Measurements from ENCODE around the gene RTL5.
A peak's percentile ranks its signal among the peaks of the same experiment; 100 is the strongest.

RTL5 gene

DNA sequence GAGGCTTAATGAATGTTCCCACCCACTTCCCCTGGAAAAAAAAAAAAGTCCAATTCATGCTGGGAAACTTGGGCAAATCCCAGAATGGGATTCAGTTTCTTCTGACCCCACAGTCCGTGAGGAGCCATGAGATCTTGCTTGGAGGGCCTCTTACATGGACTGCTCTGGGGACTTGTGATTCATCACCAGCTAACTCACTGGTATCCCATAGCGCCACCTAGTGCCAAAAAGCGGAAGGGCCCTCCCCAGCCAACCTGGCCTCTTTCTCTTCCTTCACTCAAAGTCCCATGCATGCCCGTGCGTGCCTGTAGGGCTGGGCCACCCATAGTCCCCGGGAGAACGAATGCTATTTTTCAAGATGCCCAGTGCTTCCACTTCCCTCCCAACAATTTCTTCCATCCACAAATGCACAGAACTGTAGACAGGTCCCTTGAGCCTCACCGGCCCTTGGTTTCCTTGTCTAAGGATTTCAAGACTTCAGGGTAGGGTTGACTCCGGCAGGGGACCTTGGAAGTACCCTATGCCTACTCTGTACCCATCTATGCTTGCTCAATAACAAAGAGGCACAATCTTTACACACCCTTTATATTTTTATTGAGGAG is 5.1 kb downstream of the RTL5 start:
- no peak overlapping the region for H4K8ac ChIP-seq (ENCODE audit: low read length)
- peak overlapping the region in 1 of 2 experiments; percentile 75 for H3K4ac ChIP-seq (ENCODE audit: low read depth in 1 of 2, low read length in 2 of 2)
- H3K14ac ChIP-seq (ENCODE audit: low read length in 2 of 2) = no peak overlapping the region
- peak overlapping the region; percentile 20 for H3K27ac ChIP-seq (ENCODE audit: low read length, poor library complexity, severe bottlenecking)
- no peak overlapping the region for H3K4me3 ChIP-seq (ENCODE audit: insufficient read depth in 1 of 2, low read depth in 1 of 2, low read length in 2 of 2)
- H3K23ac ChIP-seq (ENCODE audit: low read length in 2 of 2) = no peak overlapping the region
- peak; percentile 92 for DNase-seq
- no peaks in the 10 kb centered on the region for H3K9me3 ChIP-seq (ENCODE audit: control insufficient read depth, low read length)
- no peak overlapping the region for H2AFZ ChIP-seq (ENCODE audit: low read depth, low read length)
- H3K4me1 ChIP-seq (ENCODE audit: control insufficient read depth, insufficient read depth, low read depth, low read length) = peaks cover 26% of the 10 kb centered on the region
- H3K4me2 ChIP-seq (ENCODE audit: low read length, poor library complexity, severe bottlenecking) = no peak overlapping the region
- peaks cover 0 to 5% of the 10 kb centered on the region in 2 experiments for H3K36me3 ChIP-seq (ENCODE audit: control insufficient read depth in 1 of 2, insufficient read depth in 2 of 2, low read depth in 1 of 2, low read length in 2 of 2)
- 13% methylated on average over 8 of the region's 9 CpGs for WGBS
- H3K27me3 ChIP-seq (ENCODE audit: control insufficient read depth in 1 of 2, insufficient read depth in 1 of 2, low read length in 2 of 2) = peaks cover 0 to 52% of the 10 kb centered on the region in 2 experiments
- no peak overlapping the region for H2AK5ac ChIP-seq (ENCODE audit: low read length, severe bottlenecking)
- H3K18ac ChIP-seq (ENCODE audit: low read depth in 1 of 2, low read length in 2 of 2) = peak overlapping the region; percentile 57 to 95
- no peak overlapping the region for H2BK15ac ChIP-seq (ENCODE audit: low read depth, poor library complexity, severe bottlenecking)
- no peak overlapping the region for H2BK120ac ChIP-seq (ENCODE audit: low read depth, low read length)
- no peak overlapping the region for H2BK5ac ChIP-seq (ENCODE audit: low read depth, low read length, poor library complexity, severe bottlenecking)
- no peak overlapping the region for H4K91ac ChIP-seq (ENCODE audit: low read length)
- peak overlapping the region; percentile 48 for H3K9ac ChIP-seq (ENCODE audit: low read length)
- H2BK12ac ChIP-seq (ENCODE audit: low read length in 2 of 2) = peak overlapping the region in 1 of 2 experiments; percentile 54
- H3K79me1 ChIP-seq (replicated peaks; ENCODE audit: low read length, poor library complexity, severe bottlenecking) = peaks cover 15% of the 10 kb centered on the region

DNA sequence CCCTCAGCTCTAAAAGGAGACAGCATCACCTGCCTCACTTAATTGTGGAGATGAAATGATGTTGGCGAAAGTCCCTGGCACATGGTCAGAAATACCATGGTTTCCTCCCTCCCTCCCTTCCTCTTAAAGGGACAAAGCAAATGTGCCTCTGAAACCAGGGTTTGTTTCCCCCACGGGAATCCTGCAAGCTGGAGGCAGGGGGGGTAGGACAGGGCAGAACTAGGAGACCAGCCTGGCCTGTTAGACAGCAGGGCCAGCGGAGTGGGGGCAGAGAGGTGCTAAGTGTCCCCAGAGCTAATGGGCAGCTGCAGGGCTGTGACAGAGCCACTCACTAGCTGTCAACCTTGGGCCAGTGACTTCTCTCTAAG is 5.7 kb downstream of the RTL5 start:
- peak overlapping the region; percentile 84 for H4K8ac ChIP-seq (ENCODE audit: low read length)
- H3K4ac ChIP-seq (ENCODE audit: low read depth in 1 of 2, low read length in 2 of 2) = peak overlapping the region in 1 of 2 experiments; percentile 9
- peak overlapping the region; percentile 95 for H4K91ac ChIP-seq (ENCODE audit: low read length)
- H2AFZ ChIP-seq (ENCODE audit: low read depth, low read length) = no peak overlapping the region
- H3K27ac ChIP-seq (ENCODE audit: low read length, poor library complexity, severe bottlenecking) = no peak overlapping the region
- WGBS = 22% methylated on average over 1 of the region's 3 CpGs
- H3K9me3 ChIP-seq (ENCODE audit: control insufficient read depth, low read length) = no peaks in the 10 kb centered on the region
- H2AK5ac ChIP-seq (ENCODE audit: low read length, severe bottlenecking) = no peak overlapping the region
- H3K14ac ChIP-seq (ENCODE audit: low read length in 2 of 2) = no peak overlapping the region
- peak overlapping the region; percentile 50 for H2BK12ac ChIP-seq (ENCODE audit: low read length in 2 of 2)
- H3K23ac ChIP-seq (ENCODE audit: low read length in 2 of 2) = no peak overlapping the region
- H2BK5ac ChIP-seq (ENCODE audit: low read depth, low read length, poor library complexity, severe bottlenecking) = no peak overlapping the region
- H3K9ac ChIP-seq (ENCODE audit: low read length) = peak overlapping the region; percentile 43
- H3K36me3 ChIP-seq (ENCODE audit: control insufficient read depth in 1 of 2, insufficient read depth in 2 of 2, low read depth in 1 of 2, low read length in 2 of 2) = peaks cover 0 to 5% of the 10 kb centered on the region in 2 experiments
- H3K18ac ChIP-seq (ENCODE audit: low read depth in 1 of 2, low read length in 2 of 2) = peak overlapping the region; percentile 46 to 95
- peaks cover 0 to 55% of the 10 kb centered on the region in 2 experiments for H3K27me3 ChIP-seq (ENCODE audit: control insufficient read depth in 1 of 2, insufficient read depth in 1 of 2, low read length in 2 of 2)
- H2BK15ac ChIP-seq (ENCODE audit: low read depth, poor library complexity, severe bottlenecking) = no peak overlapping the region
- peaks cover 13% of the 10 kb centered on the region for H3K79me1 ChIP-seq (replicated peaks; ENCODE audit: low read length, poor library complexity, severe bottlenecking)
- H3K4me1 ChIP-seq (ENCODE audit: control insufficient read depth, insufficient read depth, low read depth, low read length) = peaks cover 27% of the 10 kb centered on the region
- H3K4me3 ChIP-seq (ENCODE audit: insufficient read depth in 1 of 2, low read depth in 1 of 2, low read length in 2 of 2) = no peak overlapping the region
- H2BK120ac ChIP-seq (ENCODE audit: low read depth, low read length) = no peak overlapping the region
- DNase-seq = no peak
- H3K4me2 ChIP-seq (ENCODE audit: low read length, poor library complexity, severe bottlenecking) = no peak overlapping the region

DNA sequence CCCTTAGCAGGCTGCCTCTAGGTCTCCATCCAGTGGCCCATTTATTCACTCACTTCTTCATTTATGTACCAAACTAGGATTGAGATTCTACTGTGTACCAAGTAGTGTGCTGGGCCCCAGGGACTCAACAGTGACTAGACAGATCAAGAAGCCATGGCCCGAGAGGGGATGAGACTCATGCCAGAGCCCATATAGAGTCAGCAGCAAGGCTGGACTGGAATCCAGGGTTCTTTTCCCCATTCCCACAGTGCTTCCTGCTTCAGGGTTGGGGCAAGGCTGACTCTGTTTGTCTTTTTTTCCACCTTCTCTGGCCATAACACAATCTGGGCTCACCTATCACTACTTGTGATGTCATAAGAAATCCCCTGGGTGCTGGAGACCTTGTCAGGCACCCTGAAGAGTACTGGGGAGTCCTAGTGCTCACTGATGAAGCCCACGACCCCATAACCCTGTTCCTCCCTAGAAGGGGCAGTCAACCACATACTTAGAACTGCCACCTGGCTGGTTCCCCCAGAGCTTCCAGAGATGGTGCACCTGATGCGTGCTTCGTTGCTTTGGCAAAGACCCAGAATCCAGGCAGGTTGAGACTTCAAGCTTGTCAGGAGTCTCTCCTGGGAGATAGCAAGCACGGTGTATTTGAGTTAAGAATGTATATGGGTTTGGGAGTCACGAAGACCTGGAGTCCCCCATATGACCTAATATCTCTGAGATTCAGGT is 6.2 kb downstream of the RTL5 start:
- H2BK15ac ChIP-seq (ENCODE audit: low read depth, poor library complexity, severe bottlenecking) = no peak overlapping the region
- peak overlapping the region; percentile 46 to 95 for H3K18ac ChIP-seq (ENCODE audit: low read depth in 1 of 2, low read length in 2 of 2)
- H3K36me3 ChIP-seq (ENCODE audit: control insufficient read depth in 1 of 2, insufficient read depth in 2 of 2, low read depth in 1 of 2, low read length in 2 of 2) = peaks cover 0 to 5% of the 10 kb centered on the region in 2 experiments
- no peak overlapping the region for H3K4me2 ChIP-seq (ENCODE audit: low read length, poor library complexity, severe bottlenecking)
- H3K79me1 ChIP-seq (replicated peaks; ENCODE audit: low read length, poor library complexity, severe bottlenecking) = peaks cover 12% of the 10 kb centered on the region
- no peak for DNase-seq
- no peak overlapping the region for H4K91ac ChIP-seq (ENCODE audit: low read length)
- H3K27ac ChIP-seq (ENCODE audit: low read length, poor library complexity, severe bottlenecking) = no peak overlapping the region
- H2BK5ac ChIP-seq (ENCODE audit: low read depth, low read length, poor library complexity, severe bottlenecking) = no peak overlapping the region
- peak overlapping the region in 1 of 2 experiments; percentile 63 for H2BK12ac ChIP-seq (ENCODE audit: low read length in 2 of 2)
- H3K27me3 ChIP-seq (ENCODE audit: control insufficient read depth in 1 of 2, insufficient read depth in 1 of 2, low read length in 2 of 2) = peaks cover 0 to 54% of the 10 kb centered on the region in 2 experiments
- no peak overlapping the region for H2BK120ac ChIP-seq (ENCODE audit: low read depth, low read length)
- peak overlapping the region in 1 of 2 experiments; percentile 28 for H3K4ac ChIP-seq (ENCODE audit: low read depth in 1 of 2, low read length in 2 of 2)
- 63% methylated on average over 4 of the region's 6 CpGs for WGBS
- H3K14ac ChIP-seq (ENCODE audit: low read length in 2 of 2) = no peak overlapping the region
- peaks cover 27% of the 10 kb centered on the region for H3K4me1 ChIP-seq (ENCODE audit: control insufficient read depth, insufficient read depth, low read depth, low read length)
- peak overlapping the region; percentile 23 for H4K8ac ChIP-seq (ENCODE audit: low read length)
- no peak overlapping the region for H2AK5ac ChIP-seq (ENCODE audit: low read length, severe bottlenecking)
- H3K9ac ChIP-seq (ENCODE audit: low read length) = peak overlapping the region; percentile 43
- no peak overlapping the region for H2AFZ ChIP-seq (ENCODE audit: low read depth, low read length)
- H3K9me3 ChIP-seq (ENCODE audit: control insufficient read depth, low read length) = no peaks in the 10 kb centered on the region
- no peak overlapping the region for H3K4me3 ChIP-seq (ENCODE audit: insufficient read depth in 1 of 2, low read depth in 1 of 2, low read length in 2 of 2)
- H3K23ac ChIP-seq (ENCODE audit: low read length in 2 of 2) = no peak overlapping the region

DNA sequence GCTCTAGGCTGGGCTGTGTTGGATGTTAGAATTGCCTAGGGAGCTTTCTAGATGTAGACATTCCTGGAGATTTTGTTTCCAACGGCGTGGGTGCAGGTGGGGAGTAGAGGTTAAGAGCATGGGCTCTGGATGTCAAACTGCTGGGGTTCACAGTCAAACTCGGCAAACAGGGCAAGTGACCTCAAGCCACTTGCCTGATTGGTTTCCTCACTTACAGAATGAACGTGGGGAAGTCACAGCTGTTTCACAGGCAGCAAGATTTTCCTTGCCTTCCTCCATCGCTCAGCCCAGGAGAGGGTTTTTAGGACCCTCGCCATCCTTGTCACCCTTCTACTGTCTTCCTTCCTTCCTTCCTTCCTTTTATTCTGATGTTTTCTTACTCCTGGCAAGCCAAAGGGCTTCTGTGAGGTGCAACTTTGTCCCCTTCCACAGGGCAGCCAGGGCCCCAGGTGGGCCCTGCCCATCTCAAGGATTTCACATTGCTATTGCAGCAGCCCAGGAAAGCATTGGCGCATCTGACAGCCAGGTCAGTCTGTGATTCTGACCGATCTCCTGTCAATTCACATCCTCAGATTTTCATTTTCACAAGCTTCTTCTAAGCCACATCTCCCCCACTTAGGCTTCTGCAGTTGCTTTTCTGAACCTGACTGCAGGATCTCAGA is 7.0 kb downstream of the RTL5 start:
- Histone ChIP-seq H2BK120ac (ENCODE audit: low read depth, low read length) (peak overlapping the region; percentile 21), H3K18ac (ENCODE audit: low read depth in 1 of 2, low read length in 2 of 2) (peak overlapping the region in 1 of 2 experiments; percentile 68), H2BK12ac (ENCODE audit: low read length in 2 of 2) (peak overlapping the region; percentile 10 to 28), H3K27ac (ENCODE audit: low read length, poor library complexity, severe bottlenecking) (no peak overlapping the region), H3K23ac (ENCODE audit: low read length in 2 of 2) (no peak overlapping the region), H4K91ac (ENCODE audit: low read length) (peak overlapping the region; percentile 53), H3K4me1 (ENCODE audit: control insufficient read depth, insufficient read depth, low read depth, low read length) (peaks cover 27% of the 10 kb centered on the region), H2BK5ac (ENCODE audit: low read depth, low read length, poor library complexity, severe bottlenecking) (no peak overlapping the region), H3K9me3 (ENCODE audit: control insufficient read depth, low read length) (no peaks in the 10 kb centered on the region), H3K36me3 (ENCODE audit: control insufficient read depth in 1 of 2, insufficient read depth in 2 of 2, low read depth in 1 of 2, low read length in 2 of 2) (peaks cover 0 to 5% of the 10 kb centered on the region in 2 experiments), H4K8ac (ENCODE audit: low read length) (no peak overlapping the region), H2AK5ac (ENCODE audit: low read length, severe bottlenecking) (peak overlapping the region; percentile 13), H2AFZ (ENCODE audit: low read depth, low read length) (no peak overlapping the region), H3K4me3 (ENCODE audit: insufficient read depth in 1 of 2, low read depth in 1 of 2, low read length in 2 of 2) (no peak overlapping the region), H3K4me2 (ENCODE audit: low read length, poor library complexity, severe bottlenecking) (no peak overlapping the region), H3K79me1 (replicated peaks; ENCODE audit: low read length, poor library complexity, severe bottlenecking) (peaks cover 10% of the 10 kb centered on the region), H3K27me3 (ENCODE audit: control insufficient read depth in 1 of 2, insufficient read depth in 1 of 2, low read length in 2 of 2) (peaks cover 0 to 48% of the 10 kb centered on the region in 2 experiments), H3K4ac (ENCODE audit: low read depth in 1 of 2, low read length in 2 of 2) (no peak overlapping the region), H3K14ac (ENCODE audit: low read length in 2 of 2) (no peak overlapping the region), H2BK15ac (ENCODE audit: low read depth, poor library complexity, severe bottlenecking) (no peak overlapping the region), H3K9ac (ENCODE audit: low read length) (no peak overlapping the region)
- DNase-seq = no peak
- WGBS = 71% methylated on average over 8 of the region's 8 CpGs

Data from mesenchymal stem cell (in vitro differentiated cells and primary cell).